ENCODE results near the gene POLR2I. TPM values are rescaled to one million over a fixed set of nuclear protein-coding genes. Genes with fewer than 3 reads are reported as not detected.

Gene POLR2I
- total and polyA plus RNA-seq, 2 of the 13 experiments (the other 11 are each of a cell fraction or from before 2014, with no cell fraction given) = 40.5 to 104 TPM

DNA sequence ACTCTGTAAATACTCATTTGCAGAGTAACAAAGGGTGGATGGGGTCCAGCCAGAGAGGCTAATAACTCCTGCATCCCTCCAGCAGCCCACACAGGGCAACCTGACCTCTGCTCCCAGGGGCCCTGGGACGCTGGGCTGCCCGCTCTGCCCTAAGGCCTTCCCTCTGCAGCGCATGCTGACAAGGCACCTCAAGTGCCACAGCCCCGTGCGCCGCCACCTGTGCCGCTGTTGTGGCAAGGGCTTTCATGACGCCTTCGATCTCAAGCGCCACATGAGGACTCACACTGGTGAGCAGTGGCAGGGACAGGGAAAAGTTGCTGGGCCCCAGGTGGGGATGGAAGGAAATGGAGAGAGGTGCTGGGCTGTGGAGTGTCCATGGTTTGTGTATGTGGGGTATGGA is 2.0 kb downstream of the POLR2I start:
- in situ Hi-C loops (cut with HindIII; ENCODE audit: extremely low pct_ligation_motif_present, low pct_unique_long_range_greater_than_20kb) (no loop called here), intact Hi-C loops (cut with micrococcal nuclease; ENCODE audit: unreplicated experiment) (no loop called here)
- no peaks in the 10 kb centered on the region for H3K9me3 ChIP-seq (ENCODE audit: low read length)
- no TSS peak for BruUV-seq (replicated peaks)
- H3K4me2 ChIP-seq (ENCODE audit: low read depth, low read length) = no peak overlapping the region
- H3K9ac ChIP-seq (ENCODE audit: insufficient read depth, low read depth, low read length) = no peak overlapping the region
- POLR2A ChIA-PET = no interaction called here
- CTCF ChIA-PET (ENCODE audit: low intra/inter-chr PET ratio, low total read pairs) = no interaction called here
- ATAC-seq (no peak), DNase-seq (ENCODE audit: low spot score) (no peak), FAIRE-seq (no peak)
- 100% methylated on average over 4 of the region's 10 CpGs for WGBS (ENCODE audit: low lambda C conversion rate)
- H3K4me1 ChIP-seq (ENCODE audit: insufficient read depth, low read length) = peaks cover 24% of the 10 kb centered on the region
- H2AFZ ChIP-seq (ENCODE audit: low read length) = no peak overlapping the region
- no peak overlapping the region for H3K27ac ChIP-seq (ENCODE audit: extremely low read length, insufficient read depth, low read length)
- peaks cover 8 to 12% of the 10 kb centered on the region in 2 experiments; a peak in 2 of 5 replicates for H3K36me3 ChIP-seq (replicated peaks in 1 of 2; ENCODE audit: control insufficient read depth in 1 of 2, insufficient read depth in 2 of 2, low read length in 2 of 2)
- H3K4me3 ChIP-seq (replicated peaks in 1 of 3; ENCODE audit: insufficient read depth in 1 of 3, low read depth in 2 of 3, low read length in 3 of 3) = no peak overlapping the region
- no peaks in the 10 kb centered on the region; a peak in 1 of 5 replicates for H3K27me3 ChIP-seq (ENCODE audit: control insufficient read depth in 1 of 2, insufficient read depth in 2 of 2, low read length in 2 of 2)
- H4K20me1 ChIP-seq (ENCODE audit: insufficient read depth, low read length) = no peaks in the 10 kb centered on the region
- peaks cover 21% of the 10 kb centered on the region for H3K79me2 ChIP-seq (ENCODE audit: insufficient read depth, low read length)
- no peak for TF ChIP-seq KDM3A (CRISPR knock-in tag; IDR thresholded peaks at IDR 0.05; ENCODE audit: low read depth)
- no peak for TF ChIP-seq MAFK (conservative IDR thresholded peaks at IDR 0.05 in 1 of 2, IDR thresholded peaks at IDR 0.05 in 1 of 2; ENCODE audit: low read length in 2 of 2)
- TF ChIP-seq, protein P1, sequence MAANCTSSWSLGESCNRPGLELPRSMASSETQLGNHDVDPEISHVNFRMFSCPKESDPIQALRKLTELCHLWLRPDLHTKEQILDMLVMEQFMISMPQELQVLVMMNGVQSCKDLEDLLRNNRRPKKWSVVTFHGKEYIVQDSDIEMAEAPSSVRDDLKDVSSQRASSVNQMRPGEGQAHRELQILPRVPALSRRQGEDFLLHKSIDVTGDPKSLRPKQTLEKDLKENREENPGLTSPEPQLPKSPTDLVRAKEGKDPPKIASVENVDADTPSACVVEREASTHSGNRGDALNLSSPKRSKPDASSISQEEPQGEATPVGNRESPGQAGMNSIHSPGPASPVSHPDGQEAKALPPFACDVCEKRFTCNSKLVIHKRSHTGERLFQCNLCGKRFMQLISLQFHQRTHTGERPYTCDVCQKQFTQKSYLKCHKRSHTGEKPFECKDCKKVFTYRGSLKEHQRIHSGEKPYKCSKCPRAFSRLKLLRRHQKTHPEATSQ (CRISPR knock-in tag; IDR thresholded peaks at IDR 0.05; ENCODE audit: borderline replicate concordance) = no peak
- TF ChIP-seq ZNF296 (CRISPR knock-in tag; conservative IDR thresholded peaks at IDR 0.05) = no peak
- no peak for TF ChIP-seq RARA (CRISPR knock-in tag; IDR thresholded peaks at IDR 0.05)
- no peak for TF ChIP-seq MXI1 (IDR thresholded peaks at IDR 0.05; ENCODE audit: borderline replicate concordance, low read depth, low read length)
- TF ChIP-seq, protein P2, sequence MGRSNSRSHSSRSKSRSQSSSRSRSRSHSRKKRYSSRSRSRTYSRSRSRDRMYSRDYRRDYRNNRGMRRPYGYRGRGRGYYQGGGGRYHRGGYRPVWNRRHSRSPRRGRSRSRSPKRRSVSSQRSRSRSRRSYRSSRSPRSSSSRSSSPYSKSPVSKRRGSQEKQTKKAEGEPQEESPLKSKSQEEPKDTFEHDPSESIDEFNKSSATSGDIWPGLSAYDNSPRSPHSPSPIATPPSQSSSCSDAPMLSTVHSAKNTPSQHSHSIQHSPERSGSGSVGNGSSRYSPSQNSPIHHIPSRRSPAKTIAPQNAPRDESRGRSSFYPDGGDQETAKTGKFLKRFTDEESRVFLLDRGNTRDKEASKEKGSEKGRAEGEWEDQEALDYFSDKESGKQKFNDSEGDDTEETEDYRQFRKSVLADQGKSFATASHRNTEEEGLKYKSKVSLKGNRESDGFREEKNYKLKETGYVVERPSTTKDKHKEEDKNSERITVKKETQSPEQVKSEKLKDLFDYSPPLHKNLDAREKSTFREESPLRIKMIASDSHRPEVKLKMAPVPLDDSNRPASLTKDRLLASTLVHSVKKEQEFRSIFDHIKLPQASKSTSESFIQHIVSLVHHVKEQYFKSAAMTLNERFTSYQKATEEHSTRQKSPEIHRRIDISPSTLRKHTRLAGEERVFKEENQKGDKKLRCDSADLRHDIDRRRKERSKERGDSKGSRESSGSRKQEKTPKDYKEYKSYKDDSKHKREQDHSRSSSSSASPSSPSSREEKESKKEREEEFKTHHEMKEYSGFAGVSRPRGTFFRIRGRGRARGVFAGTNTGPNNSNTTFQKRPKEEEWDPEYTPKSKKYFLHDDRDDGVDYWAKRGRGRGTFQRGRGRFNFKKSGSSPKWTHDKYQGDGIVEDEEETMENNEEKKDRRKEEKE (IDR thresholded peaks at IDR 0.05) = no peak
- TF ChIP-seq ELF3 (CRISPR knock-in tag; IDR thresholded peaks at IDR 0.05) = no peak
- no peak for TF ChIP-seq ZNF335 (CRISPR knock-in tag; IDR thresholded peaks at IDR 0.05)
- no peak for TF ChIP-seq GABPA (IDR thresholded peaks at IDR 0.05; ENCODE audit: low read depth, low read length)
- TF ChIP-seq GABPA (CRISPR knock-in tag; IDR thresholded peaks at IDR 0.05; ENCODE audit: low read depth) = no peak
- TF ChIP-seq SSRP1 (CRISPR knock-in tag; IDR thresholded peaks at IDR 0.05) = no peak
- TF ChIP-seq, protein P3, sequence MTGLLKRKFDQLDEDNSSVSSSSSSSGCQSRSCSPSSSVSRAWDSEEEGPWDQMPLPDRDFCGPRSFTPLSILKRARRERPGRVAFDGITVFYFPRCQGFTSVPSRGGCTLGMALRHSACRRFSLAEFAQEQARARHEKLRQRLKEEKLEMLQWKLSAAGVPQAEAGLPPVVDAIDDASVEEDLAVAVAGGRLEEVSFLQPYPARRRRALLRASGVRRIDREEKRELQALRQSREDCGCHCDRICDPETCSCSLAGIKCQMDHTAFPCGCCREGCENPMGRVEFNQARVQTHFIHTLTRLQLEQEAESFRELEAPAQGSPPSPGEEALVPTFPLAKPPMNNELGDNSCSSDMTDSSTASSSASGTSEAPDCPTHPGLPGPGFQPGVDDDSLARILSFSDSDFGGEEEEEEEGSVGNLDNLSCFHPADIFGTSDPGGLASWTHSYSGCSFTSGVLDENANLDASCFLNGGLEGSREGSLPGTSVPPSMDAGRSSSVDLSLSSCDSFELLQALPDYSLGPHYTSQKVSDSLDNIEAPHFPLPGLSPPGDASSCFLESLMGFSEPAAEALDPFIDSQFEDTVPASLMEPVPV (CRISPR knock-in tag; IDR thresholded peaks at IDR 0.05) = no peak
- TF ChIP-seq, protein P4, sequence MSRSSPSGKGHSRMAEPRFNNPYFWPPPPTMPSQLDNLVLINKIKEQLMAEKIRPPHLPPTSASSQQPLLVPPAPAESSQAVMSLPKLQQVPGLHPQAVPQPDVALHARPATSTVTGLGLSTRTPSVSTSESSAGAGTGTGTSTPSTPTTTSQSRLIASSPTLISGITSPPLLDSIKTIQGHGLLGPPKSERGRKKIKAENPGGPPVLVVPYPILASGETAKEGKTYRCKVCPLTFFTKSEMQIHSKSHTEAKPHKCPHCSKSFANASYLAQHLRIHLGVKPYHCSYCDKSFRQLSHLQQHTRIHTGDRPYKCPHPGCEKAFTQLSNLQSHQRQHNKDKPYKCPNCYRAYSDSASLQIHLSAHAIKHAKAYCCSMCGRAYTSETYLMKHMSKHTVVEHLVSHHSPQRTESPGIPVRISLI (CRISPR knock-in tag; IDR thresholded peaks at IDR 0.05; ENCODE audit: borderline replicate concordance) = no peak
- TF ChIP-seq CHD2 (IDR thresholded peaks at IDR 0.05; ENCODE audit: low read depth, low read length) = no peak
- no peak for TF ChIP-seq TGIF2 (CRISPR knock-in tag; IDR thresholded peaks at IDR 0.05)
- TF ChIP-seq, protein P5, sequence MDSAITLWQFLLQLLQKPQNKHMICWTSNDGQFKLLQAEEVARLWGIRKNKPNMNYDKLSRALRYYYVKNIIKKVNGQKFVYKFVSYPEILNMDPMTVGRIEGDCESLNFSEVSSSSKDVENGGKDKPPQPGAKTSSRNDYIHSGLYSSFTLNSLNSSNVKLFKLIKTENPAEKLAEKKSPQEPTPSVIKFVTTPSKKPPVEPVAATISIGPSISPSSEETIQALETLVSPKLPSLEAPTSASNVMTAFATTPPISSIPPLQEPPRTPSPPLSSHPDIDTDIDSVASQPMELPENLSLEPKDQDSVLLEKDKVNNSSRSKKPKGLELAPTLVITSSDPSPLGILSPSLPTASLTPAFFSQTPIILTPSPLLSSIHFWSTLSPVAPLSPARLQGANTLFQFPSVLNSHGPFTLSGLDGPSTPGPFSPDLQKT (CRISPR knock-in tag; IDR thresholded peaks at IDR 0.05; ENCODE audit: borderline replicate concordance) = no peak
- TF ChIP-seq NR2F2 (IDR thresholded peaks at IDR 0.05; ENCODE audit: borderline replicate concordance, low read depth) = no peak
- no peak for TF ChIP-seq ZMYM2 (CRISPR knock-in tag; IDR thresholded peaks at IDR 0.05)
- no peak for TF ChIP-seq ZKSCAN1 (IDR thresholded peaks at IDR 0.05; ENCODE audit: low read length)
